Natural killer cell (primary cell): ENCODE results near the gene NUBPL. TPM values are rescaled to one million over a fixed set of nuclear protein-coding genes. Genes with fewer than 3 reads are reported as not detected.

Experiments used
- ATAC-seq, 3 donors: fragments of 150-1000 bp in 2 of 3; fragments of 200-7000 bp in 1 of 3; cut with Tn5 transposase; 1 replicate in 1 of 3; 2 replicates in 2 of 3; pipeline ENCODE4 v1.10.0; 2021; ENCODE audit warnings: mild to moderate bottlenecking in 2 of 3, moderate library complexity in 2 of 3
- DNase-seq, 2 donors: peaks; one replicate each; pipeline versions ENCODE4 v3.0.0 to v3.0.0-alpha.2; 2013 to 2021; ENCODE audit warnings: mixed read lengths in 1 of 2
- H3K27ac ChIP-seq: one replicate; pipeline ENCODE4 v1.5.1; 2013; ENCODE audit warnings: mild to moderate bottlenecking, low read length
- H3K27me3 ChIP-seq: one replicate; pipeline ENCODE4 v1.6.1; 2013; ENCODE audit warnings: low read length; ENCODE audit not compliant: control insufficient read depth, insufficient read depth
- H3K36me3 ChIP-seq: one replicate; pipeline ENCODE4 v1.6.1; 2013; ENCODE audit warnings: low read length; ENCODE audit not compliant: control insufficient read depth, insufficient read depth
- H3K4me1 ChIP-seq: one replicate; pipeline ENCODE4 v1.6.1; 2013; ENCODE audit warnings: low read length; ENCODE audit not compliant: control insufficient read depth, insufficient read depth
- H3K4me3 ChIP-seq: one replicate; pipeline ENCODE4 v1.5.1; 2013; ENCODE audit warnings: low read length
- H3K9me3 ChIP-seq: one replicate; pipeline ENCODE4 v1.6.1; 2013; ENCODE audit warnings: low read length; ENCODE audit not compliant: control insufficient read depth, insufficient read depth
- H3K27ac Mint-ChIP-seq, 2 donors: one replicate each; pipeline ENCODE4 v1.8.0; 2022; ENCODE audit warnings: mild to moderate bottlenecking in 2 of 2, mixed read lengths in 2 of 2, moderate library complexity in 1 of 2
- H3K27me3 Mint-ChIP-seq, 2 donors: one replicate each; pipeline ENCODE4 v1.8.0; 2022; ENCODE audit warnings: low read depth in 2 of 2, mixed read lengths in 2 of 2
- H3K36me3 Mint-ChIP-seq: one replicate; pipeline ENCODE4 v1.8.0; 2022; ENCODE audit warnings: mixed read lengths
- H3K4me1 Mint-ChIP-seq, 2 donors: one replicate each; pipeline ENCODE4 v1.8.0; 2022; ENCODE audit warnings: mixed read lengths in 2 of 2
- H3K4me3 Mint-ChIP-seq: one replicate; pipeline ENCODE4 v1.8.0; 2022; ENCODE audit warnings: mild to moderate bottlenecking, moderate library complexity, mixed read lengths
- H3K9me3 Mint-ChIP-seq, 2 donors: one replicate each; pipeline ENCODE4 v1.8.0; 2022; ENCODE audit warnings: mixed read lengths in 2 of 2
- WGBS: methylation state at CpG from one replicate; pipeline ENCODE4 v1.1.7; 2013; ENCODE audit warnings: missing lambda C conversion rate; ENCODE audit not compliant: insufficient coverage; 5-methylcytosine and 5-hydroxymethylcytosine counted together
- intact Hi-C: fragments of 100-400 bp; cut with micrococcal nuclease; formaldehyde crosslinking; loops from one replicate; pipeline ENCODE4 v1.14.2; 2022
- total RNA-seq, 4 donors: library from RNA; stranded (reverse); fragments of 120-200 nt in 1 of 4; gene quantifications; one replicate each; pipeline versions ENCODE4 v1.2.3 to v1.2.4, GENCODE V29; 2013 to 2022
- TF ChIP-seq, protein P1 (sequence below): fragments of 200-600 bp; IDR thresholded peaks from one replicate; pipeline ENCODE4 v1.8.0; 2022; ENCODE audit warnings: antibody characterized with exemption

NUBPL gene
- total RNA-seq, 3 donors from 2014 or later (not counting 1 experiment from before 2014, with no cell fraction given): 7.1 to 8.5 (median 7.5) TPM

DNA sequence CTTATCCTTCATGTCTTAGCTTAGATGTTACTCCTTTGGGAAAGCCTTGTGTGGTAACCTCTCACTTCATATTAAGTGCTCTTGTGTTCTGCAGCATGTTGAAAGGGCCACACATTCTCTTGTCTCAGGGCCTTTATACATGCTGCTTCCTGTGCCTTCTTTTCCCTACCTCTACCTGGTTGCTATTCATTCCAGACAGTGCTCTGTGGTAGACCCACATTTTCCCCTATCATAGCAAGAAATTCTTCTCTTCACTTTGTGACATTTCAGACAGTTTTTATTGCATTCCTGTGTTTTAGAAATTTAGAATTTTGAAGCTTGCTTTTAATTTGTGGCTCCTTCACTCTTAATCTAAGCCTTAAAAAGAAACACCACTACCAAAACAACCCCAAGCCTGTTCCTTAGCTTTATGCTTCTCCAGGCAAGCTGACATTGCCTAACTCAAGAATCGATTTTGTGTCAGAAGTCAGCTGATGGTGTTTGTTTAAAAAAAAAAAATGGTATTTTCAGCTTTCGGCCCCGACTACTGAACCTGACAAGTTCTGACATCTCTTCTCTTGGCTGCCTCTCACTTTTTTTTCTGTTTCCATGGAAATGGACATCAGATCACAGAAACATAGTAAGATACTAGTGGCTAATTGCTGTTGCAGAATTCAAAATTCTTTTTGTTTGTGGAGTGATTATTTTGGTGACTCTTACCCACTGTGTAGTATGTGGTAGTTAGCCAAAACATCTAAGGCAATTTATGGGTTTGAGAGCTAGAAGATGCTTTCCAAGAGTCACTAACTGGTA is 156.3 kb downstream of the NUBPL start:
- Mint-ChIP-seq H3K9me3 (peaks cover 1 to 3% of the 10 kb centered on the region in 2 donors), H3K4me1 (peaks cover 0 to 2% of the 10 kb centered on the region in 2 donors), H3K36me3 (peaks cover 11% of the 10 kb centered on the region), H3K4me3 (no peak overlapping the region), H3K27me3 (no peaks in the 10 kb centered on the region), H3K27ac (no peak overlapping the region)
- H3K4me3 ChIP-seq: no peak overlapping the region
- H3K27ac ChIP-seq: no peak overlapping the region
- WGBS: 85% methylated on average over 3 of the region's 3 CpGs
- intact Hi-C loops: no loop called here
- no peaks in the 10 kb centered on the region for H3K9me3 ChIP-seq
- DNase-seq: no peak
- no peaks in the 10 kb centered on the region for H3K4me1 ChIP-seq
- TF ChIP-seq, protein P1, sequence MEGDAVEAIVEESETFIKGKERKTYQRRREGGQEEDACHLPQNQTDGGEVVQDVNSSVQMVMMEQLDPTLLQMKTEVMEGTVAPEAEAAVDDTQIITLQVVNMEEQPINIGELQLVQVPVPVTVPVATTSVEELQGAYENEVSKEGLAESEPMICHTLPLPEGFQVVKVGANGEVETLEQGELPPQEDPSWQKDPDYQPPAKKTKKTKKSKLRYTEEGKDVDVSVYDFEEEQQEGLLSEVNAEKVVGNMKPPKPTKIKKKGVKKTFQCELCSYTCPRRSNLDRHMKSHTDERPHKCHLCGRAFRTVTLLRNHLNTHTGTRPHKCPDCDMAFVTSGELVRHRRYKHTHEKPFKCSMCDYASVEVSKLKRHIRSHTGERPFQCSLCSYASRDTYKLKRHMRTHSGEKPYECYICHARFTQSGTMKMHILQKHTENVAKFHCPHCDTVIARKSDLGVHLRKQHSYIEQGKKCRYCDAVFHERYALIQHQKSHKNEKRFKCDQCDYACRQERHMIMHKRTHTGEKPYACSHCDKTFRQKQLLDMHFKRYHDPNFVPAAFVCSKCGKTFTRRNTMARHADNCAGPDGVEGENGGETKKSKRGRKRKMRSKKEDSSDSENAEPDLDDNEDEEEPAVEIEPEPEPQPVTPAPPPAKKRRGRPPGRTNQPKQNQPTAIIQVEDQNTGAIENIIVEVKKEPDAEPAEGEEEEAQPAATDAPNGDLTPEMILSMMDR: no peak
- ATAC-seq: no peak
- H3K27me3 ChIP-seq: no peaks in the 10 kb centered on the region
- H3K36me3 ChIP-seq: no peaks in the 10 kb centered on the region

DNA sequence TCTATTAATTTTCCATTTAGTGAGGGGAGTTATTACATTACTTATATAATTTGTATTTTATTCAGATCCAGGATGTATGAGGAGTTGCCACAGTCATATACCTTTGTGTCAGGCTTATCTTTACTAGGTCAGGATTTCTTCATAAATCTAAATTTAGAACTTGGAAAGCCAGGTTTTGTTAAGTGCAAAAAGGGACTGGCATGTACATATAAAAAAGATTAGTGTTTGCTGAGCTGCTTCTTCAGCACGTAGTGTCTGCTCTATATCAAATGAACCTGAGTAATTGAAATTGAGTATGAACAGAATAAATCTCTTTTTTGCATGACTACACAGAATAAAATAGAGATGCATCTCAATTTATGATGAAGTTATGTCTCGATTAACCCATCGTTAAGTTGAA is 157.4 kb downstream of the NUBPL start:
- no peaks in the 10 kb centered on the region for H3K27me3 ChIP-seq
- WGBS: 91% methylated on average over 3 of the region's 3 CpGs
- Mint-ChIP-seq H3K27me3 (no peaks in the 10 kb centered on the region), H3K4me1 (no peaks in the 10 kb centered on the region), H3K9me3 (peaks cover 2 to 3% of the 10 kb centered on the region in 2 donors), H3K36me3 (peaks cover 7% of the 10 kb centered on the region), H3K27ac (no peak overlapping the region), H3K4me3 (no peak overlapping the region)
- H3K27ac ChIP-seq: no peak overlapping the region
- H3K4me3 ChIP-seq: no peak overlapping the region
- TF ChIP-seq, protein P1: no peak
- intact Hi-C loops: no loop called here
- ATAC-seq (no peak), DNase-seq (no peak)
- H3K36me3 ChIP-seq: no peaks in the 10 kb centered on the region
- no peaks in the 10 kb centered on the region for H3K4me1 ChIP-seq
- no peaks in the 10 kb centered on the region for H3K9me3 ChIP-seq

GRCh38 chr14:31718985-31719384 is 157.8 kb downstream of the NUBPL start:
- H3K4me3 Mint-ChIP-seq: no peak overlapping the region
- Histone ChIP-seq H3K27ac (no peak overlapping the region), H3K4me3 (no peak overlapping the region), H3K9me3 (no peaks in the 10 kb centered on the region), H3K27me3 (no peaks in the 10 kb centered on the region), H3K4me1 (no peaks in the 10 kb centered on the region), H3K36me3 (no peaks in the 10 kb centered on the region)
- H3K27me3 Mint-ChIP-seq: no peaks in the 10 kb centered on the region
- no peak overlapping the region for H3K27ac Mint-ChIP-seq
- TF ChIP-seq, protein P1: no peak
- H3K4me1 Mint-ChIP-seq: no peaks in the 10 kb centered on the region
- peaks cover 2 to 3% of the 10 kb centered on the region in 2 donors for H3K9me3 Mint-ChIP-seq
- 93% methylated on average over 4 of the region's 5 CpGs for WGBS
- intact Hi-C loops: no loop called here
- DNase-seq: no peak
- peaks cover 3% of the 10 kb centered on the region for H3K36me3 Mint-ChIP-seq
- ATAC-seq: no peak

DNA sequence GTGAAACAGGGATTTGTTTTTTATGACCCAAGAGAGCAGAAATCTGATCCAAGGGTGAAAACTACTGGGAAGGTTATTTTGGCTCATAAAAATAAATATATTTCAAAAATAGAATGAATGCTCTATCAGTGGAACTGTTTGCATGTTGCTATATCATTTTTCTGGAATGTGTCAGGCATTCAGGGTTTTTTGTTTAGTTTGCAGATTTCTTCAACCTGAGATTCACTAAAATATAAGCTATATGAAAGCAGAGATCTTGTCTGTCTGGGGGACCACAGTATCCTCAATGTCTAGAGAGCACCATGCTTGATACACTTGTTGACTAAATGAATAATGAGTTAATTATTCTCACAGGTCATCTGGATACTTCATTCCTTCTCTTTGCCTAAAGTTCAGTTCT is 165.1 kb downstream of the NUBPL start:
- ATAC-seq: no peak
- Histone ChIP-seq H3K36me3 (no peaks in the 10 kb centered on the region), H3K4me1 (no peaks in the 10 kb centered on the region), H3K9me3 (no peaks in the 10 kb centered on the region), H3K27me3 (no peaks in the 10 kb centered on the region), H3K4me3 (no peak overlapping the region), H3K27ac (no peak overlapping the region)
- no peak for DNase-seq
- Mint-ChIP-seq H3K4me3 (no peak overlapping the region), H3K9me3 (peaks cover 4 to 9% of the 10 kb centered on the region in 2 donors), H3K27ac (no peak overlapping the region), H3K4me1 (no peaks in the 10 kb centered on the region), H3K27me3 (no peaks in the 10 kb centered on the region), H3K36me3 (peaks cover 10% of the 10 kb centered on the region)
- TF ChIP-seq, protein P1: no peak
- intact Hi-C loops: no loop called here
